ENCODE results near the gene DIS3L2.

DNA sequence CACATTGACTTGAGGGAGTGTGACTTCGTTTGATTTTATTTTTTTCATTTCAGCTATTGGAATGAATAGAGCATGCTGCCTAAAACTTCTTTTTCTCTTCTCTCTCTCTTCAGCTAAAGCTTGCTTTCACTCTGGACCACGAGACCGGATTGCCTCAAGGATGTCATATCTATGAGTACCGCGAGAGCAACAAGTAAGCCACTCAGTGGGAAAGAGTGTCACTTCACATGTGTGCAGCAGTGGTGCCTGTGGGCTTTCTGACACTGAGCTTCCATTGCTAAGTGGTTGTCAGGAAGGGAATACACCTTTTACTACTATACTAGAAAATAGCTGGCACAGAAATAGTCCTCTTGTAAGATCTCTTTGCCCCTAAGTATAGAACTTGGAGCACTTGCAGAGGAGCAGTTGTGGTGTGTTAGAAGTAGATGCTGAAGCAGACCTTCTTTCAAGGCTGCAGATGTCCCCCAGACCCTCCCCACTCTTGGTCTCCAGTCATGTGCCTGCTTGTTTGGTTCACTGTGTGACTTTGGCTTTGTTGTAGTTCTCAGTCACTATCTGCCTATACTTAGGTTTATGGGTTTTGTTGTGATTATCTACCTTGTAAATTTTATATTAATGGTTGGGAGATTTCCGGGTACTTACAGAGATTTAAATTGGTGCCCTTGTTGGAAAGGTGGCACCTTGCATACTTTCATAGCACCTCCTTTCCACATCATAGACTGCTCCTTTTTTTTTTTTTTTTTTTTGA lies 338.6 kb downstream of the DIS3L2 start:
- TF ChIP-seq, protein P1, sequence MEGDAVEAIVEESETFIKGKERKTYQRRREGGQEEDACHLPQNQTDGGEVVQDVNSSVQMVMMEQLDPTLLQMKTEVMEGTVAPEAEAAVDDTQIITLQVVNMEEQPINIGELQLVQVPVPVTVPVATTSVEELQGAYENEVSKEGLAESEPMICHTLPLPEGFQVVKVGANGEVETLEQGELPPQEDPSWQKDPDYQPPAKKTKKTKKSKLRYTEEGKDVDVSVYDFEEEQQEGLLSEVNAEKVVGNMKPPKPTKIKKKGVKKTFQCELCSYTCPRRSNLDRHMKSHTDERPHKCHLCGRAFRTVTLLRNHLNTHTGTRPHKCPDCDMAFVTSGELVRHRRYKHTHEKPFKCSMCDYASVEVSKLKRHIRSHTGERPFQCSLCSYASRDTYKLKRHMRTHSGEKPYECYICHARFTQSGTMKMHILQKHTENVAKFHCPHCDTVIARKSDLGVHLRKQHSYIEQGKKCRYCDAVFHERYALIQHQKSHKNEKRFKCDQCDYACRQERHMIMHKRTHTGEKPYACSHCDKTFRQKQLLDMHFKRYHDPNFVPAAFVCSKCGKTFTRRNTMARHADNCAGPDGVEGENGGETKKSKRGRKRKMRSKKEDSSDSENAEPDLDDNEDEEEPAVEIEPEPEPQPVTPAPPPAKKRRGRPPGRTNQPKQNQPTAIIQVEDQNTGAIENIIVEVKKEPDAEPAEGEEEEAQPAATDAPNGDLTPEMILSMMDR (IDR thresholded peaks at IDR 0.05 in 8 of 11, conservative IDR thresholded peaks at IDR 0.05 in 3 of 11), result no peak
- TF ChIP-seq POLR2A (IDR thresholded peaks at IDR 0.05), result no peak
